CD4-positive, alpha-beta T cell treated with Interferon gamma for 1 hour (primary cell): Measurements from ENCODE around the gene SNX33.
"Not testable (repeated sequence)": the region's sequence is repeated elsewhere in the genome, so short reads cannot be mapped to it uniquely, and the experiment has no call there.

Source experiments
- DNase-seq: peaks from one replicate; pipeline ENCODE4 v3.0.0-alpha.2; 2020

The SNX33 gene

DNA sequence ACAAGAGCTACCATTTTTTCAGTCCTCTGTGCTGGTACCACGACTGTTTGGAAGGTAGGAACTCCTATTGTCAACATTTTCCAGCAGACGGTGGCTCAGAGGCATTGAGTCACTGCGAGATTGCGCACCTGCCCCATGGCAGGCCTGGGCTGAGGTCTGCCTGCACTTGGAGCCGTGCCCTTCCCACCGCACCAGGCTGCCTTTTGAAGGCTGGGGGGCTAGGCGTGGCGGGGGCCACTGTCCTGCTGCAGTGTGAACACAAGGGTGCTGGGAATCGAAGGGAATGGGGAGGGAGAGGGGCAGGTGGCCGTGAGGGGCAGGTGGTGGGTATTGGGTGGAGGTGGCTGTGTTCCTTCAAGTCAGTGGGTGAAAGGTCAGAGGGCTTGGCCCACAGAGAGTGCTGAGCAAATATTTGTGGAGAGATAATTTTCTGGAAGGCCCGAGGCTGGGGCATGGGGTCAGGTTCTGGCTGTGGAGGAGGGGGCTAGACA is 16.3 kb downstream of the SNX33 start:
- no peak for DNase-seq

DNA sequence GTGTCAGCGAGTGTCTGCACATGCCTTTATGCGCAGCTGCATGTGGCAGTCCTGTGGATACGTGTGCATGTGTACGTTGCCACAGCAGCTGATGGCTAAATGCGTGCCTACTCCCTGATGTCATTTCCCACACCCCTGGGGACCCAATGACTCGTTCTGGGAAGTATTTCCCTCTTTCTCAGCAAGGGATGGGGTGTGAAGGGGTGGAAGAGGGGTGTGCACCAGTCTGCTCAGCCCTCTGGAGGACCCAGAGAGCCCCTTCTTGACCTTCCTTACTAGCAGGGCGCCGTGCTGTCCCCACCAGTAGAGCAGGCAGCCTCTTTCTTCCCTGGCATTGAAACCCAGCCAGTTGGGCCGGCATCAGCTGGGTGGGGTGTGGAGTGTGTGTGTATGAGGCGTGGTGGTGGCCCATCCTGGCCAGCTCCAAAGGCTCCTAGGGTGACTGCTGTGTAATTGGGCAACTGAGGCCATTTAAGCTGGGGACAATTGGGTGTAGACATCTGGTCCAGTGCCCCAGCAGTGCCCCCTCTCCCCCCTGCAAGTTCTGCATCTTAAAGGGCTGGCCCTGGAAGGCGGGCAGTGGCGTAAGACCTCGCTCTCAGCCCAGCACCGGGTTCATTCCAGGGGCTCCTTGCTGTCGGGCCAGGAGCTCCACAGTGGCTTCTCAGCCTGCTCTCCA is 19.2 kb downstream of the SNX33 start:
- DNase-seq = no peak

DNA sequence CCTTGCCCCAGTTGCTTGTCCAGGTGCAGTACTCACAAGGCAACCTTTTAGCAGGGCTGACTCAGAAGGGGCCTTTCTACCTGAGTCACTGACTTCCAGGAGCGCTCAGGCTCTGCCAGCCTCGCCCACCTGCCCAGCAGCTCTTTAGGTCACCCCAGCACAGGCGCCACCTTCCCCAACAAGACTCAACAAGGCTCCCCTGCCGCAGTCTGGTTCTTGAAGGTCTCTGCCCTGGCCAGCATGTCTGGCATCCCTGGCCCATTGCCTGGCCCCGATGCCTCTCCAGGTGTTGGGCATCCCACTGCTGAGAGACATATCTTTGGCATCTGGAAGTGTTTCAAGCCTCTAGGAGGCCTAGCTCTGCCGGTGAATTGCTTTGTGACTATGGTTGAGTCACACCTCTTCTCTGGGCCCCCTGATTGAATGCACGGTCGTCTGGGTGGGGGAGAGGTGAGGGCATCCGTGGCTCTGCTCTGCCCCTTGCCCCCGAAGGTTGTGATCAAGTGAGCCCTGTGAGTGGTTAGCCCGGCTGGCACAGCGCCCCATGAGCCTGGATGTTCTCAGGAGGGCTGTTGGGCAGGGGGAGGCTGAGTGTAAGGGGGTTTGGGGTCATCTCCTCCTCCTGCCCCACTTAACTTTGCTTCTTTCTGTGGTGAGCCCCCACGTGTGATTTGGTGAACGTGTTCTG is 21.6 kb downstream of the SNX33 start:
- no peak for DNase-seq

DNA sequence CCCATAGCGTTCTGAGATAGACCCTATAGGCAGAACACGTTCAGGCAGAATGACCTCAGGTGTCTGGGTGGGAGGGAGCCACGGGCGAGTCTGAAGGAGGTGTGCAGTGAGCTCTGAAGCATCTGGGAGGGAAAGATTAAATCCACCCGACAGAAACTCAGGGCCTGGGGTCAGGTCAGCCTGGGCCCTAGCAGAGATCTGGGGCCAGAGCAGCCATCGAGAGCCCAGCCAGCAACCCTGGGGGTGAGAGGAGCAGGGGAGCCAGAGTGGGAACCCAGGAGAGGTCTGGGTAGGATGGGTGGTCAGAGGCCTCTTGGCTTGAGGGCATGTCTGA is 22.1 kb downstream of the SNX33 start:
- DNase-seq = no peak

DNA sequence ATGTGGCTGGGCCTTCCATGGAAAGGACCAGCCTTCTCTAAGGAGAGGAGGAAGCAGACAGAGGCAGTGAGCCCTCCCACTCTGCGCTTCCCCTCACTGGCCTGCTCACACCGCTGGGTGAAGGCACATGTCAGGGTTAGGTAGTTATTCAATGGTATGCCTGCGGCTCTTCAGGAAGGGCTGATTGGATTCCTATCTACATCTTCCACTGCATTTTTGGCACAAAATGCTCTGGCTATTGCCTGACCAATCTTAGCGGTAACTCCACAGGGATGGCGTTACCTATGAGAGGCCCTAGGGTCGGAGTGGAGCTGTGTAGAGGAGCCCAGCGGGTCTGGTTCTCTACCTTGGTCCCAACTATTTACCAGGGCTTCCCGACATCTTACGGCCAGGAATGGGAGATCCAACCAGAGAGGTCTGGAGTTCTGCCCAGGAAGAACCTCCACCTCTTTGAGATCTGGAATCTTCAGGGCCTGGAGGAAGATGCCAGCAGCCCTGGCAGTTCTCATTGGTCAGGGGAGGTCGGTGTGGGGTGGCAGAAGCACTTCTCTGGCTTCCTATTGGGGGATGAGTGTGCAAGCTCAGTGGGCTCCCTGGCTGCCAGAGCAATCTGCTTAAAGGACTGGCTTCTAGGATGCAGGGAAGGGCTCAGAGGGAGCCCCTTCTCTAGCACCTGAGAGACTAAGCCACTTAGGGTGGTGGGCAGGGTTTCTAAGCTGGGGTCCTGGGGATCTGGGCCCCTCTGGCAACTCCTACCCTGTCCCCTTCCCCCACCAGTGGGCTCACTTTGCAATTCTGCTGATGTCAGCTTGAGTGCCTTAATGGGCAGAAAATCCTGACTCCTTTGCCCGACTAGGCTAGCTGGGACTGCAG is 24.3 kb downstream of the SNX33 start:
- no peak for DNase-seq

DNA sequence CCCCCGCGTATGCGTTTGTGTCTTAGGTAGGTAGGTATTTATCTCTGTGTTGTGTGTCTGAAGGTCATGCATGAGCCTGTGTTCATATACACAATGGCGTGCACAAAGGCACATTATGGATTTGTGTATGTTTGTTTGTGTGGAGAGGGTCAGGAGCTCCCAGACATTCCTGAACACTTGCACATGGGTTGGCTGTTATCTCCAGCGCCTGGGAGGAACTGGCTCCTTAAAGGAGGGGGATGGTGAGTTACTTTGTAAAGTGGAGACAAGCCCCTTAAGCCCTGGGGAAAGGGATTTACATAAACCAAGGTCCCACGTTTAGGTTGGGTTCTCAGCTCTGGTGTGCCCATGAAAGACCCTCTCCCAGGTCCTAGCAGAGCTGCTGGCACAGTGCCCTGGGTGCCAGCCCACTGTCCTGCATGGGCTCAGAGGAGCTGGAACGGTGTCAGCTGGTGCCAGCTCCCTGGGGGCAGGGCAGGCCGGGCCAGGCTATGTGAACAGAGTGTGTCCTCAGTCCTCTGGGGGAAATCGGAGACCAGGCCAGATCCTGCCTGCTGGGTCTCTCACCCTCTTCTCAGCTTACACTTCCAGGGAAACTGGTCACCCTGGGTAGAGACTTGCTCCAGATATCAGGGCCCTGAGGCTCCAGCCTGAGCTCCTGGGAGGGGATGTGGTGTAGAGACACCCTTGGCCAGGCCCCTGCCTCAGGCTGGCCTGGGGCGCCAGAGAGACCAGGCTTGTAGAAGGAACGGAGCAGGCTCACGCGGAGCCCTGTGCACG is 25.1 kb downstream of the SNX33 start:
- DNase-seq = no peak

DNA sequence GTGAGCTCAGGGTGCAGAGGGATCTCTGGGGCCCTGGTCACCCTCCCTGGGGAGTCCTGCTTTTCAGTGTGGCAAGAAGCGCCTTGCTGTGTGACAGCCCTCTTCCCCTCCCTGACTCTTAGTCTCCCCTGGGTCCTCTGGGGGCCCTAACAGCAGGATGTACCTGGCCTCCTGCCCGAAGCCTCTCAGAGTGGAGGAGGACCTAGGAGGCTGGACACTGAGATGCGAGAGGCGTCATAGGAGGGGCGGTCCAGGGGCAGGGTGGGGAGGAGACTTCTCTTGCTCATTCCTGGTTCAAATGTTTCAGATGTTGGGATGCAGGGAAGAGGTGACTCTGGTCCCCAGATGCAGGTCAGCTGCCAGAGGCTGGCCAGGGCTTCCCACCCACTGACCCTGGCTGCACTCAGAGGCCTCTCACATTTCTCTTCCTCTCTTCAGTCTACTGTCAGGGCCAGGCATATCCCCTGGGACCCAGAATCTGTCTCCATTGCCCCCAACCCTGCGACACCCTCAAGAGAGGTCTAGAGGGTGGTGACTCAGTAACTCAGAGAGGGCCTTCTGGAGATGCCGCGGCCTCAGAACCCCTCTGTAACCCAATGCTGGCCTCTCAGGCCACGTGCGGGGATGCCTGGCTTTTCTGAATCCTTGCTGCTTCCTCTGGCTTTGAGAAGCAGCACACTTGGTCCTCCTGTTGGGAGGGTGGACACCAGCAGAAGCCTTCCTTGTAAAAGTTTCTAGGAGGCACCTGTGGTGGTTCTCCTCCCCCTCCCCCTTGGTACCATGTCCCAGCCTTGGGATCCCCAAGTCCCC is 25.9 kb downstream of the SNX33 start:
- DNase-seq = no peak

DNA sequence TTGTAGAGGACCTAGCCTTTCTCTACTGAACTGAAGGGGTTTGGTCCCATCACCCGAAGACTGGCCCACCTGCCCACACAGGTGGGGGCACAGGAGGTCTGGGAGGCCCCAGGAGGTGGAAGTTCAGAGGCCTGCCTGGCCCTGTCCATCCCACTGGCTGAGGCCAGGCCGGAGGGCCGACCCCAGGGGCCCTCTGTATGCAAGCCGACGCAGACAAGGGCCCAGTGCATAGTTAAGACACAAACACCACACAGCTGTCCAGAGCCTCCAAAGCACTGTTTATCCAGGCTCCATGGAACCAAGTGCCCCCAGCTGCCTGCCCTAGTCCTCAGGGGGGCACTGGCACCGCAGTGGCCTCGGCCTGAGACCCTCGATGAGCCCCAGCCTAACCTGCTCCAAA is 26.7 kb downstream of the SNX33 start:
- DNase-seq = no peak

DNA sequence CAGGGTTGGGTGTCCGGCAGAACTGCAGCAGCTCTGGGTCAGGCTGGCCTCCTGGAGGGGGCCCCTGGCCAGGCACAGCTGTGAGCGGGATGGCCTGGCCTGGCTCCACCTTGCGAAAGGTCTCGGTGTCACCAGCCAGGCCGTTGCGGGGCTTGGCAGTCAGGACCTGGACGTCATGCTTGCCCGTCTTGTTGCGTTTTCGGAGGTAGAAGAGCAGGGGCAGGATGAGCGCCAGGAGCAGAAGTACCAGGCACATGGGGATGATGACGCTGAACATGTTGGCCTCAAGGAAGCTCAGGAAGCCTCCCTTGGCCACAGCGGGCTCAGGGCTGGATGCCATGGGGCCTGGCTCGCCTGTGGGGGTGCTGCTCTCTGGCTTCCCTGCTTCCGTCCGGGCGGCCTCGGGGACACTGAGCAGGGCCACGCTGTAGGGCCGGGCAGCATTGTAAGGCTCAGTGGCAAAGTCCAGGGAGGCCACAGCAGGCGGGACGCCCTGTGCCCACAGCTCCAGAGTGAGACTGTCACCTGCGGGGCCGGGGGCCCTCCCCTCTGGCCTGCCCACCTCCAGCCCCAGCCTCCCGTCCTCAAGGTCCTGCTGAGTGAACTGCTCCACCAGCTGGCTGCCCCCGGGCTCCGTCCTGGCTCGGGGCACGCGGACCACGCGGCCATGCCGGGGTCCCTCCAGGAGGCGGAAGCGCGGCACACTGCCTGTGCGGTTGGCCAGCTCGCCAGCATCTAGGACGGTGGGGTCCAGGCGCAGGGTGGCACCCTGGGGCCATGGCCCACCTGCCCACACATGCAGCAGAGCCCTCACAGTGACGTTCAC is 28.1 kb downstream of the SNX33 start:
- DNase-seq = no peak

DNA sequence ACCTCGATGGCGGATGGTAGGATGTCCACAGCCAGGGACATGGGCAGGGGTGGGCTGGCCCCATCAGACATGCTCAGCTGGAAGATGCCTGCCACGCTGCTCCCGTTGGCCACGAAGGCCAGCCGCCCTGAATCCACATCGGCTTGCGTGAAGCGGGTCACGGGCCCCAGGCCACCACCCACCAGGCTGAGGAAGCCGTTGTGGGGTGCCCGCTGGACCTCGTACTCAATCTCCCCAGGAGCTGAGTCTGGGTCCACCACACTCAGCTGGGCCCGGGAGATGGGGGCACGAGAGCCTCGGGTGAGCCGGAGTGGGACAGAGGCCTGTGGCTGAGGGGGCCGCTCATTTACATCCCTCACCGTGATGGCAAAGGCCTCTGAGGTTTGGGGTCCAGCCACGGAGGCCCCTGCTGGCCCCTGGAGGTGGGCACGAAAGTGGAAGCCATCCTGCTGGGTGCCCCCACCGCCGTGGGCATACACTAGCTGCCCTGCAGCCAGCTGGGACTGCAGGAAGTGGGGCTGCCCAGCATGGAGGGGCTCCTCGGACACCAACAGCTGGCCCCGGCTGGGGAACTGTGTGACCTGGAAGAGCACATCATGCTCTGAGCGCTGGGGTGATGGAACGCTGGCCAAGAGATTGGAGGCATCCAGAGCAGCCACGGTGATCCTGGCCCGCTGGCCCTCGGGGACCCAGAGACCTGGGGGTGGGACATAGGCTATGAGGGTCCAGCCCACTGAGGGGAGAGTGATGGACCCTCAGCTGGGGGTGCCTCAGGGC is 29.2 kb downstream of the SNX33 start:
- DNase-seq = no peak

DNA sequence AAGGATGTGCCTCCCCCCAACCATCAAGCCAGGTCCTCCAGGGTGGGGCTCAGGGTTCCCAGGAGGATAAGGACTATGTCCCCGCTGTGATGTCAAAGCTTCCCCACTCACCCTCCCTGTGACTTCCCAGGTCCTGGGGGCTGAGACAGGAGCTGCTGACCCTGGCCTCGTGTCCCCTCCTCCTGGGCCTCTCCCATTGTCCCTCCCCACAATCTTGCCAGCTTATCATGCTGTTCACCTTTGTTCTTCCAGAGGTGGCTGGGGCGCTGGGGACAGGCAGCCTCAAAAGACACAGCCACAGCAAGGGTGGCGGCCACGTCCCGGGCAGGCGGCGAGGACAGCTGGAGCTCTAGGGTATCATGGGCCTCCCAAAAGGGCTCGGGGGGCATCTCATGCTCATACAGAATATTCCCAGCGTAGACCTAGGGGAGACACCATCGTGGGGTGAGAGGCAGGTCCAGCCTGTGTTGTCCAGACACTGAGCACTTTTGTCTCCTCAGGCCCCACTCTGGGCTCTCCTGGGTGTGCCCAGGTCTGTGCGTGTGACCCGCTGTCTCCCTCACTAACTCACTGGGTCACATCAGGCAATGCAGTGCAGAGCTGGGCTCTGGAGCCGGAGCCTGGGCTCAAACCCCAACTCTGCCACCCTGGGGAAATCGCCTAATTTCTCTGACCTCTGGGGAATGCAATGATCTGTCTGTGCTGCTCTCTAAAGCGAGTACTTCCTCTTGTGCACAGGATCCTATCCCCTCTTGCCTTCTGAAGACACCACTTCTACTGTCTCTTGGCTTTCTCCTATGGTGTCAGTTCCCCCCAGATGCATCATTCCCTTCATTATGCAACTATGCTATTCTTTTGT is 30.0 kb downstream of the SNX33 start:
- DNase-seq = no peak

DNA sequence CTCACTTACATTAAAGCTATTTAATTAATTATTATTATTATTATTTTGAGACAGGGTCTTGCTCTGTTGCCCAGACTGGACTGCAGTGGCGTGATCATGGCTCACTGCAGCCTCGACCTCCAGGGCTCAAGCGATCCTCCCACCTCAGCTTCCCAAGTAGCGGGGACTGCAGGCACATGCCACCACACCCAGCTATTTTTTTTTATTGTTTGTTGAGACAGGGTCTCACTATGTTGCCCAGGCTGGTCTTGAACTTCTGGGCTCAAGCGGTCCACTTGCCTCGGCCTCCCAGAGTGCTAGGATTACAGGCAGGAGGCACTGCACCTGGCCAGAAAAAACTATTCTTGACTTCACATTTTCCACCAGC is 30.6 kb downstream of the SNX33 start:
- DNase-seq = not testable (repeated sequence)

DNA sequence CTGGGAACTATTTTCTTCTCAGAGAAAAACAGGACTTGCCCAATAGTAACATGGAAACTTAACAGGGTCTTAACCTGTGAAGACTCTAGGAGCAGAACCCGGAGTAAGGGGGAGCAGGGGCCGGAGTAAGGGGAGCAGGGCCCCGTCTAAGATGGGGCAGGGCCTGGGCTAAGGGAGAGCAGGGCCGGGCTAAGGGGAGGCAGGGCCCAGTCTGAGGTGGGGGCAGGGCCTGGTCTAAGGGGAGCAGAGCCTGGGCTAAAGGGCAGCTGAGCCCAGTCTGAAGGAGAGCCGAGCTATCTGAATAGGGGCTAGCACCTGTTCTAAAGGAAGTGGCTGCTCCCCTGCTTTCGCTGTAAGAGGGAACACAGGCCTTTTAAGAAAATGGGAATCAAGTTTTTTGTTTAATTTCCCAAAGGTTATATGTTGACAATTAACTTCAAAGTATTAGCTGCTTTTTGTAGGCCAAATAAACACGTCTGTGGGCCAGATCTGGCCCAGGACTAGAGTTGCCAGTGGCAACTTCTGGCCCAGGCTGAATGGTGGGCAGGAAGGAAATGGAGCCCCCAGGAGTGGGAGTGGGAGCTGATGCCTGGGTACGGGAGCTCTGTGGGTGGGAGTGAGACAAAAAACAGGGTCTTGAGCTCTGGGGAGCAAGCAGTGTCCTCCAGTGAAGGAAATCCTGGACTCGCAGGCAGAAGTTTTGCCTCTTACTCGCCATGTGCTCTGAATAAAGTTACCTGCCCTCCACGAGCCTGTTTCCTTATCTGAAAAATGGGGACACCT is 32.5 kb downstream of the SNX33 start:
- DNase-seq = no peak

DNA sequence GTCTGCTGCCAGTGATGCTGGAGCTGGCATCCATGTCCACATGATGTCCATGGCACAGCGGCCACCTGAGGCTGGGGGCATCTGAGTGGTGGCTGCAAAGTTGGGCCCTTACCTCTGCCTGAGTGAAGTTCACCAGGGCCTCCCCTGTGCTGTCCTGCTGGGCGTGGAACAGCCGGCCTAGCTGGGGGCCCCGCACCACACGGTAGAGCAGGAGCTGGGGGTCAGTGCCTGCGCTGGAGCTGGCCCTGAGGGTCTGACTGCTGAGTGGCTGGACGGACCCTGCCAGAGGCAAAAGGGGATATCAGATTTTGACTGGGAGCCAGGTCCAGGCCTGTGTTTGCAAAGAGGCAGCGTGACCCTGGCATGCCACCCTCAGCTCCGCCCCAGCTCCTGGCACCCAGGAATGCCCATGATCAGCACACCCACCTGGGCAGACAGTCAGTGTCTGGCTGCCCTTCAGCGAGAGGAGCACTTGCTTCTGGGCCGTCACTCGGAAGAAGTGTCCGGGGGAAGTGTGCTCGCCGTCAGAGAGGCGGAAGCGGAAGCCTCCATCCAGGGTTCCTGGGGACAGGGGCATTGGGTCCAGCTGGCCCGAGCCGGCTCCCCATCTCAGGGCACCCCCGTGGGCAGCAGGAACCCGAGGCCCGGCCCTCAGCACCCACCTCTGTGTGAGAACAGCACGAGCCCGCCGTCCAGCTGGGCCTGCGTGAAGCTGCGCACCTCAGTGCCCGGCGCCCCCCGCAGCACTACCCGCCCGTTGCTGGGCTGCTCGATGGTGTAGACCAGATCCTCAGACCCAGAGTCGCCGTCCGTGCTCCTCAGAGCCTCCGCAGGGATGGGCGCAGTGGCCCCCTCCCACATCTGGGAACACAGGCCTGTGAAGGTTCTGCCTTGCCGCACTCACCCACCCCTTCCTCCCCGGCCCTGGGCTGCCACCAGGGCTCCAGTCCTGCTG is 34.7 kb downstream of the SNX33 start:
- DNase-seq = no peak

DNA sequence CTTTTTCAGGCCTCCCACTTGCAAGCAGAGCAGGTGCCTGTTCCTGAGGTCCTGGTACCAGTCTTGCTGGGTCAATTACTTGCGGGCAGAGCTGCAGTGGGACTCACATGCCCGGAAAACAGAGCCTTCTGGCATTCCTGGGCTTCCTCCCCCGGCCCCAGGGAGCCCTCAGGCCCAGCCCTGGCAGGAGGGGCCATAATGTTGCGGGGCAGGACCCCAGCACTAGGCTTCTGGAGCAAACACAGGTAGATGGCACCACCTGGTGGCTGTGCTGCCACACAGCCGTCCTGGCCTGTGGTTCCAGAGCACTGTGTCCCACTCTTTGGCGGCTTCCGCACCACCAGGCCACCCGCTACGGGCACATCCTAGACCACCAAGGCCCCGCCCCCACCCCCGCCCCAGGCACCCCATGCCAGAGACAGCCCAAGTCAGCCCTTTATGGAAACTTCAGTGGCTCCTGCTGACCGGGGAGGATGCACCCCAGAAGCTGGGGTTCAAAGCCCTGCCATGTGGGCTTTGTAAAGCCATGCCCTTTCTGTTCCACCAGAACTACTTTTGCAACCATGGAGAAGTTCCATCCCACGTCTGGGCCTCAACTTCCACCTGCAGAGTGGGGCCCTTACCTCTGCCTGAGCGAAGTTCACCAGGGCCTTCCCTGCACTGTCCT is 36.1 kb downstream of the SNX33 start:
- DNase-seq = peak; percentile 64

DNA sequence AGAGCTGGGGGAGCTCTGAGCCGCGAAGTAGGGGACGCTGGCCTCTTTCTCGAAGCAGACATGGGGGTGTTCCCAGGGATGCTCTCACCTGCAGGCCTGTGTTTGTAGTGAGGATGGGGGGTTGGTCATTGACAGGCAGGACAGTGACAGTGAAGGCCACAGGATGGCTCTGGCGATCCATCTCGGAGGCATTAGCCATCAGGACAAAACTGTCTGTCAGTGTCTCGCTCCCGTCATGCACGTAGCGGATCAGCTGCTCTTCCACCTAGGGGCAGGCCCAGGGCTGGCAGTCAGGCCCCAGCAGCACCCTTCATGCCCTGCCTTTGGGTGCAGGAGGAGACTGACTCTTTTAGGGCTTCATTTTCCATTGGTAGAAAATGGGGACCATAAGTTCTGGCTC is 36.9 kb downstream of the SNX33 start:
- DNase-seq = no peak

DNA sequence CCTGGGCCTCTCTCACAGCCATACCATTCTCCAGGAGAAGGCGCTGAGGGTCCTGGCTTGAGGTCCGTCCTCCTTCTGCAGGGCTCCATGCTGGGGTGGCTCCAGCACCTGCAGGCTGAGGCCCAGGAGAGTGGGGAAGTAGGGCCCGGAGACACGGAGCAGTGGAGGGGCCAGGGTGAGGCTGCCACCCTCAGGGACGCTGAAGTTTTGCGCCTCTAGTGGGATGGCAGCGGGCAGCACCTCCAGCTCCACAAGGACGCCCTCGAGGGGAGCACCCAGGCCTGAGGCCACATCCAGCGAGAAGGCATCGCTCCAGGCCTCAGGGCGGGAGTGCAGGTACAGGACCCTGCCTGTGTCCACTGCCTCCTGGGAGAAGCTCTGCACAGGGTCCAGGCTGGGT is 37.5 kb downstream of the SNX33 start:
- DNase-seq = no peak
